ENCODE measurements around the gene KIF1A.

KIF1A gene

GRCh38 chr2:240737958-240738357, 82.1 kb downstream of the KIF1A start:
- DNase-seq (ENCODE audit: low read depth in 1 of 2, low spot score in 1 of 2), result no peak
- Histone ChIP-seq H3K4me3 (replicated peaks; ENCODE audit: insufficient read depth, low read length) (no peak overlapping the region), H3K27me3 (ENCODE audit: insufficient read depth, poor library complexity, severe bottlenecking) (peaks cover 7% of the 10 kb centered on the region), H3K27ac (replicated peaks) (no peak overlapping the region)
- TF ChIP-seq REST (IDR thresholded peaks at IDR 0.05; ENCODE audit: insufficient replicate concordance, low read depth) (no peak), SPI1 (IDR thresholded peaks at IDR 0.05; ENCODE audit: borderline replicate concordance, low read depth) (no peak), GABPA (IDR thresholded peaks at IDR 0.05; ENCODE audit: low read depth) (no peak), POLR2AphosphoS5 (IDR thresholded peaks at IDR 0.05; ENCODE audit: low read depth) (no peak)
- TF ChIP-seq, protein P1, sequence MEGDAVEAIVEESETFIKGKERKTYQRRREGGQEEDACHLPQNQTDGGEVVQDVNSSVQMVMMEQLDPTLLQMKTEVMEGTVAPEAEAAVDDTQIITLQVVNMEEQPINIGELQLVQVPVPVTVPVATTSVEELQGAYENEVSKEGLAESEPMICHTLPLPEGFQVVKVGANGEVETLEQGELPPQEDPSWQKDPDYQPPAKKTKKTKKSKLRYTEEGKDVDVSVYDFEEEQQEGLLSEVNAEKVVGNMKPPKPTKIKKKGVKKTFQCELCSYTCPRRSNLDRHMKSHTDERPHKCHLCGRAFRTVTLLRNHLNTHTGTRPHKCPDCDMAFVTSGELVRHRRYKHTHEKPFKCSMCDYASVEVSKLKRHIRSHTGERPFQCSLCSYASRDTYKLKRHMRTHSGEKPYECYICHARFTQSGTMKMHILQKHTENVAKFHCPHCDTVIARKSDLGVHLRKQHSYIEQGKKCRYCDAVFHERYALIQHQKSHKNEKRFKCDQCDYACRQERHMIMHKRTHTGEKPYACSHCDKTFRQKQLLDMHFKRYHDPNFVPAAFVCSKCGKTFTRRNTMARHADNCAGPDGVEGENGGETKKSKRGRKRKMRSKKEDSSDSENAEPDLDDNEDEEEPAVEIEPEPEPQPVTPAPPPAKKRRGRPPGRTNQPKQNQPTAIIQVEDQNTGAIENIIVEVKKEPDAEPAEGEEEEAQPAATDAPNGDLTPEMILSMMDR (IDR thresholded peaks at IDR 0.05; ENCODE audit: insufficient read depth, low read length), result no peak

GRCh38 chr2:240737512-240737911, 82.5 kb downstream of the KIF1A start:
- H3K27me3 ChIP-seq (ENCODE audit: insufficient read depth, poor library complexity, severe bottlenecking), result peaks cover 7% of the 10 kb centered on the region
- no peak for DNase-seq (ENCODE audit: low read depth in 1 of 2, low spot score in 1 of 2)
- TF ChIP-seq POLR2AphosphoS5 (IDR thresholded peaks at IDR 0.05; ENCODE audit: low read depth), result no peak
- no peak for TF ChIP-seq REST (IDR thresholded peaks at IDR 0.05; ENCODE audit: insufficient replicate concordance, low read depth)
- no peak for TF ChIP-seq SPI1 (IDR thresholded peaks at IDR 0.05; ENCODE audit: borderline replicate concordance, low read depth)
- no peak for TF ChIP-seq GABPA (IDR thresholded peaks at IDR 0.05; ENCODE audit: low read depth)
- TF ChIP-seq, protein P1 (IDR thresholded peaks at IDR 0.05; ENCODE audit: insufficient read depth, low read length), result no peak
- no peak overlapping the region for H3K27ac ChIP-seq (replicated peaks)
- H3K4me3 ChIP-seq (replicated peaks; ENCODE audit: insufficient read depth, low read length), result no peak overlapping the region

GRCh38 chr2:240736281-240737250, 83.5 kb downstream of the KIF1A start:
- no peak for TF ChIP-seq GABPA (IDR thresholded peaks at IDR 0.05; ENCODE audit: low read depth)
- no peak for TF ChIP-seq SPI1 (IDR thresholded peaks at IDR 0.05; ENCODE audit: borderline replicate concordance, low read depth)
- TF ChIP-seq POLR2AphosphoS5 (IDR thresholded peaks at IDR 0.05; ENCODE audit: low read depth), result no peak
- no peak for TF ChIP-seq REST (IDR thresholded peaks at IDR 0.05; ENCODE audit: insufficient replicate concordance, low read depth)
- TF ChIP-seq, protein P1 (IDR thresholded peaks at IDR 0.05; ENCODE audit: insufficient read depth, low read length), result no peak
- peaks cover 7% of the 10 kb centered on the region for H3K27me3 ChIP-seq (ENCODE audit: insufficient read depth, poor library complexity, severe bottlenecking)
- no peak for DNase-seq (ENCODE audit: low read depth in 1 of 2, low spot score in 1 of 2)
- H3K4me3 ChIP-seq (replicated peaks; ENCODE audit: insufficient read depth, low read length), result no peak overlapping the region
- H3K27ac ChIP-seq (replicated peaks), result no peak overlapping the region

Measured in HL-60 (cell line).